Measurements from ENCODE around the gene NUMB. TPM values are rescaled to one million over a fixed set of nuclear protein-coding genes. Genes with fewer than 3 reads are reported as not detected.

Gene NUMB
- total RNA-seq, 1 donor from 2014 or later: 33.1 TPM

DNA sequence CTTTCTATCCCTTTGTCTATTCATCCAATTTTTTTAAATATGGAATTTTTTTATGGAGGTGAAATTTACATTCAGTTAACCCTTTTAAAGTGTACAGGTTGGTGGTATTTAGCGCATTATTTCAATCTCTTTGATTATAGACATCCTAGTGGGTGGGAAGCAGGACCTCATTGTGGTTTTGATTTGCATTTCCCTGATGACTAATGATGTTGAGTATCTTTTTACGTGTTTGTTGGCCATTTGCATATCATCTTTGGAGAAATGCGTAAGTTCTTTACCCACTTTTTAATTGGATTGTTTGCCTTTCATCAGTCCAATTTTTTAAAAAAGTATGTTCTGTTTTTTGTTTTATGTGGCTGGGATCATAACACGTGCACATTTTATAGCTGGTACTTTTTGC, 200.3 kb downstream of the NUMB start:
- TF ChIP-seq, protein P1, sequence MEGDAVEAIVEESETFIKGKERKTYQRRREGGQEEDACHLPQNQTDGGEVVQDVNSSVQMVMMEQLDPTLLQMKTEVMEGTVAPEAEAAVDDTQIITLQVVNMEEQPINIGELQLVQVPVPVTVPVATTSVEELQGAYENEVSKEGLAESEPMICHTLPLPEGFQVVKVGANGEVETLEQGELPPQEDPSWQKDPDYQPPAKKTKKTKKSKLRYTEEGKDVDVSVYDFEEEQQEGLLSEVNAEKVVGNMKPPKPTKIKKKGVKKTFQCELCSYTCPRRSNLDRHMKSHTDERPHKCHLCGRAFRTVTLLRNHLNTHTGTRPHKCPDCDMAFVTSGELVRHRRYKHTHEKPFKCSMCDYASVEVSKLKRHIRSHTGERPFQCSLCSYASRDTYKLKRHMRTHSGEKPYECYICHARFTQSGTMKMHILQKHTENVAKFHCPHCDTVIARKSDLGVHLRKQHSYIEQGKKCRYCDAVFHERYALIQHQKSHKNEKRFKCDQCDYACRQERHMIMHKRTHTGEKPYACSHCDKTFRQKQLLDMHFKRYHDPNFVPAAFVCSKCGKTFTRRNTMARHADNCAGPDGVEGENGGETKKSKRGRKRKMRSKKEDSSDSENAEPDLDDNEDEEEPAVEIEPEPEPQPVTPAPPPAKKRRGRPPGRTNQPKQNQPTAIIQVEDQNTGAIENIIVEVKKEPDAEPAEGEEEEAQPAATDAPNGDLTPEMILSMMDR (IDR thresholded peaks at IDR 0.05; ENCODE audit: insufficient read depth, low read length, poor library complexity, severe bottlenecking): no peak
- DNase-seq (ENCODE audit: low read depth): no peak
- Histone ChIP-seq H3K27me3 (ENCODE audit: control insufficient read depth, insufficient read depth, low read length) (no peaks in the 10 kb centered on the region), H3K4me3 (ENCODE audit: low read depth, low read length) (no peak overlapping the region), H3K36me3 (ENCODE audit: control insufficient read depth, insufficient read depth, low read length) (peaks cover 1% of the 10 kb centered on the region)

DNA sequence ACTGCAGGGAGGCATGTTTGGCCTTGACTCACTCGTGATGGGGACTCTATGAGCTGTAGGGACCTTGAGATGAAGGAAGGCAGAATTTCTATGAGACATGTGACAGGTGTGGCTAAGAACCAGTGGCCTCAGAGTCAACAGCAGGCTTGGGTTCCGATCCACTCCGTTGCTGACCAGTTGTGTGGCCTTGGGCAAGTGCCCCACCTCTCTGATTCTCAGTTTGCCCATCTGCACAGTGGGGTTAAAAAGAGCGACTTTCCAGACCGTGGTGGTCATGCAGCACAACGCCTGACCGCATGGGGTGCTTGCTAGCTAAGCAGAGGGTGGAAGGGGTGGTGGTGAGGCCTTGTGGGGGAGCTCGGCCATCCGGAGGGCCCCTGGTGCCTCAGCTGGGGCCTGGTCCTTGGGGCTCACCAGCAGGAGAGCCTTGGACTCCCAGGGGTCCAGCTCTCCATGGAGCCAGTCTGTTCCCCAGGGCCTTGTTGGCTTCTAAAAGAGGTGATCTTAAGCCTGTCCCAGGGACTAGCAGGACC, 202.6 kb downstream of the NUMB start:
- DNase-seq (ENCODE audit: low read depth): no peak
- Histone ChIP-seq H3K36me3 (ENCODE audit: control insufficient read depth, insufficient read depth, low read length) (peaks cover 1% of the 10 kb centered on the region), H3K27me3 (ENCODE audit: control insufficient read depth, insufficient read depth, low read length) (no peaks in the 10 kb centered on the region), H3K4me3 (ENCODE audit: low read depth, low read length) (no peak overlapping the region)
- TF ChIP-seq, protein P1 (IDR thresholded peaks at IDR 0.05; ENCODE audit: insufficient read depth, low read length, poor library complexity, severe bottlenecking): no peak

DNA sequence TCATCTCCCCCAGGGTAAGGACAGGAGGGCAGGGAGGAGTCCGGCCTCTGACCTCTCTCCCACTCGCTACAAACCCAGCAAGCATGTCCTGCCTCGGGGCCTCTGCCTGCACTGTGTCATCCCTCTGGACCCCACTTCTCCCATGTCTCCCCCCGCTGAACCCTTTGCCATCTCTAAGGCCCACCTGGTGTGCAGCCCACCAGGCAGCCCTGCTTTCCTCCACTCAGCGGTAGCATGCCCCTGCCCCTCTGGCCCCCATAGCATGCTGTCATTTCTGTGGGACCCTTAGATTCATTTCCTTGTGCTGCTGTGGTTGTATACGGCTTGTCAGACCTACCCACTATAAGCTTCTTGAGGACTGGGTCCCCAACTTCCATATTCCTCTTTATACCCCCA, 203.3 kb downstream of the NUMB start:
- no peaks in the 10 kb centered on the region for H3K27me3 ChIP-seq (ENCODE audit: control insufficient read depth, insufficient read depth, low read length)
- H3K4me3 ChIP-seq (ENCODE audit: low read depth, low read length): no peak overlapping the region

DNA sequence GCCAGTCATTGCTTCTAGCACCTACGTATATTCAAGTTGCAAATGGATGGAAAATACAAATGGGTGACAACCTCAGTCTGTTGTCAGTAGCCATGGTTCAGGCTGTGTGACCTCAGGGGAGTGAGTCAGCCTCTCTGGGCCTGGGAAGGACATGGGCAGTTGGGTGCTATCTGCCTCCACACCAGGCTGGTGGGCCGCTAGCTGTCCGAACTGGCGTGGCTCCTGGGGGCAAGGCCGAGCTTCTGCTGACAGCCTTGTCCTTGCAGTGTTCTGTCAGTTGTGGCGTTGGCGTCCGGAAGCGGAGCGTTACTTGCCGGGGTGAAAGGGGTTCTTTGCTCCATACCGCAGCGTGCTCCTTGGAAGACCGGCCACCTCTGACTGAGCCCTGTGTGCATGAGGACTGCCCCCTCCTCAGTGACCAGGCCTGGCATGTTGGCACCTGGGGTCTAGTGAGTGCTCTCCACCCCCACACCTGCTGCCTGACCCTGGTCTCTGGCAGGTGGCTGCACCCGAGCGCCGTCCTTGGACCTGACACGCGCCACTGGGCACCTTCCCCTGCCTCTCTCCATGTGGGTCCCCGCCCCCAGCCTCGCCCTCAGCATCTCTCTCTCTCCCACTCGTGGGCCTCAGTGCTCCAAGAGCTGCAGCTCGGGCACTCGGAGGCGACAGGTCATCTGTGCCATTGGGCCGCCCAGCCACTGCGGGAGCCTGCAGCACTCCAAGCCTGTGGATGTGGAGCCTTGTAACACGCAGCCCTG, 203.9 kb downstream of the NUMB start:
- no peak overlapping the region for H3K4me3 ChIP-seq (ENCODE audit: low read depth, low read length)
- H3K27me3 ChIP-seq (ENCODE audit: control insufficient read depth, insufficient read depth, low read length): no peaks in the 10 kb centered on the region
- H3K36me3 ChIP-seq (ENCODE audit: control insufficient read depth, insufficient read depth, low read length): no peaks in the 10 kb centered on the region
- no peak for DNase-seq (ENCODE audit: low read depth)
- TF ChIP-seq, protein P1 (IDR thresholded peaks at IDR 0.05; ENCODE audit: insufficient read depth, low read length, poor library complexity, severe bottlenecking): no peak

More for the DNA sequence above, 203.3 kb downstream of the NUMB start:
- DNase-seq (ENCODE audit: low read depth): no peak
- peaks cover 1% of the 10 kb centered on the region for H3K36me3 ChIP-seq (ENCODE audit: control insufficient read depth, insufficient read depth, low read length)
- TF ChIP-seq, protein P1 (IDR thresholded peaks at IDR 0.05; ENCODE audit: insufficient read depth, low read length, poor library complexity, severe bottlenecking): no peak

DNA sequence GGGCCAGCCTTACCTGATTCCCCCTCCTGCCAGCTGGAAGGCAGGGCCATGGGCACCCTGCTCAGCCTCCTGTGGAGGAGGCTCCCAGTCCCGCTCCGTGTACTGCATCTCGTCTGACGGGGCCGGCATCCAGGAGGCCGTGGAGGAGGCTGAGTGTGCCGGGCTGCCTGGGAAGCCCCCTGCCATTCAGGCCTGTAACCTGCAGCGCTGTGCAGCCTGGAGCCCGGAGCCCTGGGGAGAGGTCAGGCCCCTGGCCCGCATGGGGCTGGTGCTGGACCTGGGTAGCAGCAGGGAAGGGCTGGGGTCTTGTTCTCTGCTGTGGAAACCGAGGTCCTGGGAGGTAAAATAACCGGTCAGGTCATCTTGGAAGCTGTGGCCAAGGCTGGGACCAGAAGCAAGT, 204.6 kb downstream of the NUMB start:
- TF ChIP-seq, protein P1 (IDR thresholded peaks at IDR 0.05; ENCODE audit: insufficient read depth, low read length, poor library complexity, severe bottlenecking): no peak
- Histone ChIP-seq H3K27me3 (ENCODE audit: control insufficient read depth, insufficient read depth, low read length) (no peaks in the 10 kb centered on the region), H3K4me3 (ENCODE audit: low read depth, low read length) (no peak overlapping the region), H3K36me3 (ENCODE audit: control insufficient read depth, insufficient read depth, low read length) (no peaks in the 10 kb centered on the region)
- no peak for DNase-seq (ENCODE audit: low read depth)

DNA sequence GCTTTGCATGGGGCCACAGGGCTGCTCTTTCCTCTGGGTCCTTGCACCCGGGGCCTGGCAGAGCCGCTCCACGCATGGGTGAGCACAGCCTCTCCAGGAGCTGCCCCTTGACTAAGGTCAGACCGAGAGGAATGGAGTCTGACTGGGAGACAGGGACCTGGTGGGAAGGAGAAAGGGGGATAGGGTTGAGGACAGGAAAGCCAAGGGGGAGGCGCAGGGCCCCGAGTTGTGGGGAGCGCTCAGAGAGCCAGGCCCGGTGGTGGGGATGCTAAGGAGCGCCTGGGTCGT, 205.1 kb downstream of the NUMB start:
- no peak for DNase-seq (ENCODE audit: low read depth)
- Histone ChIP-seq H3K36me3 (ENCODE audit: control insufficient read depth, insufficient read depth, low read length) (no peaks in the 10 kb centered on the region), H3K4me3 (ENCODE audit: low read depth, low read length) (no peak overlapping the region), H3K27me3 (ENCODE audit: control insufficient read depth, insufficient read depth, low read length) (no peaks in the 10 kb centered on the region)
- TF ChIP-seq, protein P1 (IDR thresholded peaks at IDR 0.05; ENCODE audit: insufficient read depth, low read length, poor library complexity, severe bottlenecking): no peak

Measured in kidney epithelial cell (primary cell).